C4-2B (cell line): ENCODE results near the gene MAP4K3.

Experiments used
- H3K27ac ChIP-seq: fragments of 450-650 bp; 2 replicates; pipeline ENCODE4 v1.5.1; 2017
- ZFX ChIP-seq: fragments of 450-650 bp; IDR thresholded peaks from 2 replicates; pipeline ENCODE4 v1.6.1; 2017
- TF ChIP-seq, protein P1 (sequence below): fragments of 450-650 bp; conservative IDR thresholded peaks from 2 replicates; pipeline ENCODE4 v1.5.1; 2017; ENCODE audit warnings: mild to moderate bottlenecking

MAP4K3 gene

DNA sequence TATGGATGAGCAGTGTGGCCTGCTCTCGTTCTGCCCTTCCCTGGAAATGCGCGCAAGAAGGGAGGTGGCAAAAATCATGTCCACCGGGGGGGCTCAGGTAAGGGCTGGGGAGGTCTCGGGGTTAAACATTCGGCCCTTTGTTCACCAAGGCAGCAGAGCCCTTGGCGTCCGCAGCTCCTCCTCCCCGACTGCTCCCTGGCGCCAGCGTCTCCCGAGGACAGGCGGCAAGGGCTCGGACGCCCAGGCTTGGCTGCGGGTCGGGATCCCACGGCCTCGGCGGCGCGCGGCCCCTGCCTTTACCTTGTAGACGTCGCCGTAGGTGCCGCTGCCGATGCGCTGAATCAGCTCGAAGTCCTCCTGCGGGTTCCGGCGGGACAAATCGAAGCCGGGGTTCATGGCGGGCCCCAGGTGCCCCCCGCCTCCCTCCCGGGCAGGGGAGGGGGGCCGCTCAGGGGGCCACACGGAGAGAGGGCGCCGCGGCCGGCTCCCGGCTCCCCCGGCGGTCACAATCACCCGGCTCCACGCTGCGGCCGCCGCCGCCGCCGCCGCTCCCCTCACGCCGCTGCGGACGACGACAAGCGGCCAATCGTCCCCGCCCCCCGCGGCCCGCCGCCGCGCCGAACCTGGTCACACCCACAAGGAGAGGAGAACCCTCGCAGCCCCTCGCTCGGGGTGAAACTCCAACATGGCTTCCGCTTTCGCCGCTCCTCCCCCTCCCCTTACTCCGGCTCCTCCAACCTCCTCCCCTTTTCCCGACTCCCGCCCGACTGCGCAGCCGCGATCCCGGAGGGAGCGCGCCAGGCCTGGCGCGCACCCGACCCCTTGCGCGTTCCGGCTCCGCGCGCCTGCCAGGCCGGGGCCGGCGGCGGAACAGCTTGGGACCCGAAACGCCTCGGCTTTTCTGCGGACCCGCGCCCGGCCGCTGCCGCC lies at the start of gene MAP4K3:
Gene MAP4K3, minus strand, starts transcription at position 694 of the 930 bp plus-strand sequence. Its CDS starts 298 bp downstream, at position 396.
- no peak for TF ChIP-seq ZFX
- TF ChIP-seq, protein P1, sequence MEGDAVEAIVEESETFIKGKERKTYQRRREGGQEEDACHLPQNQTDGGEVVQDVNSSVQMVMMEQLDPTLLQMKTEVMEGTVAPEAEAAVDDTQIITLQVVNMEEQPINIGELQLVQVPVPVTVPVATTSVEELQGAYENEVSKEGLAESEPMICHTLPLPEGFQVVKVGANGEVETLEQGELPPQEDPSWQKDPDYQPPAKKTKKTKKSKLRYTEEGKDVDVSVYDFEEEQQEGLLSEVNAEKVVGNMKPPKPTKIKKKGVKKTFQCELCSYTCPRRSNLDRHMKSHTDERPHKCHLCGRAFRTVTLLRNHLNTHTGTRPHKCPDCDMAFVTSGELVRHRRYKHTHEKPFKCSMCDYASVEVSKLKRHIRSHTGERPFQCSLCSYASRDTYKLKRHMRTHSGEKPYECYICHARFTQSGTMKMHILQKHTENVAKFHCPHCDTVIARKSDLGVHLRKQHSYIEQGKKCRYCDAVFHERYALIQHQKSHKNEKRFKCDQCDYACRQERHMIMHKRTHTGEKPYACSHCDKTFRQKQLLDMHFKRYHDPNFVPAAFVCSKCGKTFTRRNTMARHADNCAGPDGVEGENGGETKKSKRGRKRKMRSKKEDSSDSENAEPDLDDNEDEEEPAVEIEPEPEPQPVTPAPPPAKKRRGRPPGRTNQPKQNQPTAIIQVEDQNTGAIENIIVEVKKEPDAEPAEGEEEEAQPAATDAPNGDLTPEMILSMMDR = no peak
- H3K27ac ChIP-seq = peak within 1 kb of the TSS; percentile 91

DNA sequence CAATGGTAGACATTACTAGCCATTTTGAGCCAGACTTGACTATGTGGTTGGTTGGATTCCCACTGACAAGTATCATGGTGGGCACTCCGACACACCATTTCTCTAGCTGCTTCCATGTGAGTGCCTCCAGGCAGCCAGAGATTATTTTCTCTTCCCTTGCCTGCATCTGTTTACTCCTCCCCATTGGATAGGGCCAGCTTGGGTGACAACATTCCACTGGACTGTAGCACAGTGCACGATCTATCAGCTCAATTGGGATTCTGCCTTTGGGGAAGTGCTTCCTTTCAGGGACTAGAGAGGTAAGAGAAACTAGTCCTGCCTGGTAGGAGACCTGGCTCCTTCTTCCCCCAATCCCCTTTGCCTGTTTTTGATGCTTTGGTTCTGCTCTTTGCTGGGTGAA lies 49.0 kb upstream of the MAP4K3 start:
- TF ChIP-seq, protein P1 = no peak
- TF ChIP-seq ZFX = no peak
- no peak overlapping the region for H3K27ac ChIP-seq

DNA sequence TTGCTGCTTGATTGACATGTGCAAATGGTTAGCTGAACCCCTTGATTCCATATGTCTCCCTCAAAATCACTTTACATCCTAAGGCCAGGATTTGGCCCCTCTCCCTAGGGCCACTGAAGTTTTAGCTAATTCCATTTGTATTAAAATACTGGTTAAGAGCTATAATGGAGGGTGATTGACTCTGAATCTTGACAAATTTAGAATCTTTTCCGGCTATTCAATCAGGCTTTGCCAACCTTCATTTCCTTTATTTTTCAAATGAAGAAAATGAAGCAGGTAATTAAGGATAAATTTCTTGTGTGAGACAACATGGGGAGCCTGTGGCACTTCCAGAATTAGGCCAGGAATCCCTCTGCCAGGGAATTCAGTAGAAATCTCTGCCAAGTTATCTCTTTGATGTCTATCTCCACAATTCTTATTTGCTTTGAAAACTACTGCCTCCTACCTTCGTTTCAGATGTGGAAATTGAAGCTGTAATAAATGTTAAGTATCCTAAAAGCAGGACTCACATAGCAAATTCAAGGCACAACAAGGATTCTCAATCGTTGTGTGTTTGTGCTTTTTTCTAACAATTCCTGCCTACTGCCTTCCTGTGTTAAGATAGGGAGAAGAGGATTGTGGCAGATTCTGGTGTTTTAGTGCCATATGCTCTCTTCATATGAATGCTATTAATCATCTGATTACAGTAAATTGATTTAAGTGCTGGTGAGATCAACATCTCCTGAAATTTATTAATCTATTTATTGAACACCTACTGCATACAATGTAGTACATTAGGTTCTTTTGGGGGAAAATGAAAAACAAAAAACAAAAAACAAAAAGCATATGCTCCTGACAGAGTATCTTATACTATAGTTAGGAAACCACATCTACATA lies 47.8 kb upstream of the MAP4K3 start:
- TF ChIP-seq, protein P1 = no peak
- TF ChIP-seq ZFX = no peak
- no peak overlapping the region for H3K27ac ChIP-seq

DNA sequence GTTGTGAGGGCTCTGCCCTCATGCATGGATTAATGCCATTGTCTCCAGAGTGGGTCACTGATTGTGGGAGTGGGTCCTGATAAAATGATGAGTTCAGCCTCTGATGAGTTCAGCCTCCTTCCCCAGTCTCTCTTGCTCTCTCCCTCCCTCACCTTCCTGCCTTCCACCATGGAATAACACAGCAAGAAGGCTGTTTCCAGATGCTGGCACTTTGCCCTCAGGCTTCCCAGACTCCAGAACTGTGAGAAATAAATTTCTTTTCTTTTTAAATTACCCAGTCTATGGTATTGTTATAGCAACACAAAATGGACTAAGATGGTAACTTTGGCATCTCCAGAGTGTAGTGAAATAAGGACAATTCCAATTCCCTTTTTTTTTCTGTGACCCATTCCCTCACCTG lies 47.1 kb upstream of the MAP4K3 start:
- no peak overlapping the region for H3K27ac ChIP-seq
- TF ChIP-seq, protein P1 = no peak
- no peak for TF ChIP-seq ZFX

DNA sequence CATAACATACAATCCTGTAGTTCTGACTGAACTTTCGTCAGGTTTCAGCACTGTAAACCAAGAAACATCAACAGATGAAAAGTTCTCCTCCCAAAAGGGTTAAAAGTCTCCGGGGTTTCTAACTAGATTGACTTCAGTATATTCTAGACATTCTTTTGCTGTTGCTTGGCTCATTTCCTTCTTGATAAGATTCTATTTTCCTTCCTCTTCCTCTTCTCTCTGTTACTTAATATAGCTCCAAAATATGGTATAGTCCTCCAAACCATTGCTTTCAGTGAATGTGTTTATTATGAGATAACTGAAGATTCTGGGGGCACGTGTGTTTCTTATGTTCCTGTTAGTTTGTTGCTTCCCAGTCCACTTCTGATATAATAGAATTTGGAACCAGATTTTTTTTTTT lies 46.4 kb upstream of the MAP4K3 start:
- H3K27ac ChIP-seq = no peak overlapping the region
- TF ChIP-seq, protein P1 = no peak
- TF ChIP-seq ZFX = no peak

DNA sequence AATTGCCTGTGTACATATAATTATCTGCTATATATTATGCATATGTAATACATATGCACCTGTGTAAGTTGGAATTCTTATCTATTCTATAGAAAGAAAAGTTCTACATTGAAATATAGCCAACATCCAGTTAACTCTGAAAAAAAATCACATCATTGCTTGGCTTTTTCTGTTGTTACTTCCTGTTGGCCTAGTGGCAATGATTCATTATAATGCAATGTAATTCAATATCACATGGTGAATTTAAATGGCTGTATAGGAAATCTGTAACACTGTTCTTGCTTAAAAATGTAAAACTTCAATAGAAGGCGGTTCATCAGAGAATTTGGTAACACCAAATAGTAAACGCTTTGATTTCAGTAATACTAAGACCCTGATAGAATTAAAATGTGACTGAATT lies 44.5 kb upstream of the MAP4K3 start:
- H3K27ac ChIP-seq = no peak overlapping the region
- TF ChIP-seq, protein P1 = no peak
- no peak for TF ChIP-seq ZFX

DNA sequence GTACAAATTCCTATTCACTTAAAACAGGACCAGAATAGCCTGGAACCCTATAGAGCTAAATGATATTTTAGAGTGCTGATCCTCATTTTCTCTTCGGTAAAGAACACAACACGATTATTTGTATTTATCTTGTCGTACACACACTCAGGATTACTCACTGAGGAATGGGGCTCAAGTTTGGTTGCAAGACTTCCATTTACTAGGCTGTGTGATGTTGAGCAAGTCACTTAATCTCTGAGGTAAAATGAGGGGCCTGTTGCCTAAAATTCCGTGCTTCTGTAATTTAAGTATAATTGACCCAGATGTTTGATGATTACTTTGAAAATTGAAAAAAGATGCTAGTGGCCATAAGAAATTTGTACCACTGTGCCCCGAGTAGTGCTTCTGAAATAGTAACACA lies 42.6 kb upstream of the MAP4K3 start:
- no peak for TF ChIP-seq ZFX
- TF ChIP-seq, protein P1 = no peak
- H3K27ac ChIP-seq = no peak overlapping the region
